ENCODE measurements around the gene GPBP1. TPM values are rescaled to one million over a fixed set of nuclear protein-coding genes. Genes with fewer than 3 reads are reported as not detected.

Gene GPBP1
- polyA plus RNA-seq, 3 donors, result 23.2 to 43.7 (median 30.9) TPM

DNA sequence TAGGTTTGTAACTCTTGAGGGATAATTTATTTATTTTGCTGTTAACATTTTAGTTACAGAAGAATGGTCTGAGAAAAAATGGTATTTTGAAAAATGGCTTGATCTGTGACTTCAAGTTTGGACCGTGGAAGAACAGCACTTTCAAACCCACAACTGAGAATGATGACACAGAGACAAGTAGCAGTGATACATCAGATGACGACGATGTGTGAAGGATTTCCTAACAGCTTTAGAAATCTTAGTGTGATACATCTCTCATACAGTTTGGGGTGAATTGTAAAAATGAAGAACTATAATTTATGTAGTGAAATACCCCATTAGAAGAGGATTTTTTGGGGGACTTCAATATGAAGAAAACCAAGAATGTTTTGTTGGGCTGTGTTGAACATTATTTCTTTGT lies 88.7 kb downstream of the GPBP1 start:
- Histone ChIP-seq H3K9me3 (replicated peaks in 1 of 2; ENCODE audit: control insufficient read depth in 1 of 2, insufficient read depth in 1 of 2, low read length in 2 of 2) (no peaks in the 10 kb centered on the region), H3K9ac (ENCODE audit: insufficient read depth, low read length, poor library complexity, severe bottlenecking) (no peak overlapping the region), H2AFZ (ENCODE audit: insufficient read depth, low read depth, low read length, poor library complexity, severe bottlenecking) (no peak overlapping the region), H4K20me1 (ENCODE audit: insufficient read depth, low read length) (peaks cover 29% of the 10 kb centered on the region), H3K4me2 (replicated peaks; ENCODE audit: extremely low read depth, low read length, poor library complexity, severe bottlenecking) (no peak overlapping the region), H3K79me2 (ENCODE audit: insufficient read depth, low read length) (no peaks in the 10 kb centered on the region), H3K36me3 (replicated peaks in 1 of 2; ENCODE audit: control insufficient read depth in 1 of 2, insufficient read depth in 2 of 2, low read length in 2 of 2) (peaks cover 66 to 72% of the 10 kb centered on the region in 2 donors), H3K4me1 (ENCODE audit: control insufficient read depth in 1 of 2, insufficient read depth in 2 of 2, low read length in 2 of 2) (no peaks in the 10 kb centered on the region), H3K27ac (ENCODE audit: low read depth in 1 of 2, low read length in 2 of 2) (no peak overlapping the region), H3K27me3 (ENCODE audit: control insufficient read depth in 2 of 2, insufficient read depth in 2 of 2, low read length in 2 of 2) (no peaks in the 10 kb centered on the region), H3K4me3 (replicated peaks in 1 of 3; ENCODE audit: low read depth in 2 of 3, low read length in 3 of 3) (no peak overlapping the region)
- Mint-ChIP-seq H3K4me1 (peaks cover 2% of the 10 kb centered on the region), H3K9me3 (no peaks in the 10 kb centered on the region), H3K4me3 (no peak overlapping the region), H3K27me3 (ENCODE audit: low read depth in 3 of 3) (no peaks in the 10 kb centered on the region), H3K36me3 (peaks cover 58 to 62% of the 10 kb centered on the region in 2 donors), H3K27ac (no peak overlapping the region)
- TF ChIP-seq, protein P1, sequence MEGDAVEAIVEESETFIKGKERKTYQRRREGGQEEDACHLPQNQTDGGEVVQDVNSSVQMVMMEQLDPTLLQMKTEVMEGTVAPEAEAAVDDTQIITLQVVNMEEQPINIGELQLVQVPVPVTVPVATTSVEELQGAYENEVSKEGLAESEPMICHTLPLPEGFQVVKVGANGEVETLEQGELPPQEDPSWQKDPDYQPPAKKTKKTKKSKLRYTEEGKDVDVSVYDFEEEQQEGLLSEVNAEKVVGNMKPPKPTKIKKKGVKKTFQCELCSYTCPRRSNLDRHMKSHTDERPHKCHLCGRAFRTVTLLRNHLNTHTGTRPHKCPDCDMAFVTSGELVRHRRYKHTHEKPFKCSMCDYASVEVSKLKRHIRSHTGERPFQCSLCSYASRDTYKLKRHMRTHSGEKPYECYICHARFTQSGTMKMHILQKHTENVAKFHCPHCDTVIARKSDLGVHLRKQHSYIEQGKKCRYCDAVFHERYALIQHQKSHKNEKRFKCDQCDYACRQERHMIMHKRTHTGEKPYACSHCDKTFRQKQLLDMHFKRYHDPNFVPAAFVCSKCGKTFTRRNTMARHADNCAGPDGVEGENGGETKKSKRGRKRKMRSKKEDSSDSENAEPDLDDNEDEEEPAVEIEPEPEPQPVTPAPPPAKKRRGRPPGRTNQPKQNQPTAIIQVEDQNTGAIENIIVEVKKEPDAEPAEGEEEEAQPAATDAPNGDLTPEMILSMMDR (IDR thresholded peaks at IDR 0.05), result no peak
- intact Hi-C loops (cut with micrococcal nuclease), result no loop called here
- WGBS (ENCODE audit: insufficient coverage), result no CpG with 5 or more reads among the region's 3 CpGs
- DNase-seq, result no peak

- Mint-ChIP-seq H3K27ac (no peak overlapping the region), H3K4me1 (no peaks in the 10 kb centered on the region), H3K27me3 (ENCODE audit: low read depth in 3 of 3) (peaks cover 0 to 2% (median 0%) of the 10 kb centered on the region in 3 donors), H3K4me3 (no peak overlapping the region), H3K36me3 (peaks cover 13 to 14% of the 10 kb centered on the region in 2 donors), H3K9me3 (no peaks in the 10 kb centered on the region)
- Histone ChIP-seq H3K27me3 (ENCODE audit: control insufficient read depth in 2 of 2, insufficient read depth in 2 of 2, low read length in 2 of 2) (peaks cover 0 to 2% of the 10 kb centered on the region in 2 donors), H2AFZ (ENCODE audit: insufficient read depth, low read depth, low read length, poor library complexity, severe bottlenecking) (no peak overlapping the region), H4K20me1 (ENCODE audit: insufficient read depth, low read length) (peaks cover 4% of the 10 kb centered on the region), H3K36me3 (replicated peaks in 1 of 2; ENCODE audit: control insufficient read depth in 1 of 2, insufficient read depth in 2 of 2, low read length in 2 of 2) (peaks cover 16 to 20% of the 10 kb centered on the region in 2 donors), H3K4me3 (replicated peaks in 1 of 3; ENCODE audit: low read depth in 2 of 3, low read length in 3 of 3) (no peak overlapping the region), H3K4me1 (ENCODE audit: control insufficient read depth in 1 of 2, insufficient read depth in 2 of 2, low read length in 2 of 2) (no peaks in the 10 kb centered on the region), H3K79me2 (ENCODE audit: insufficient read depth, low read length) (no peaks in the 10 kb centered on the region), H3K27ac (ENCODE audit: low read depth in 1 of 2, low read length in 2 of 2) (no peak overlapping the region), H3K9ac (ENCODE audit: insufficient read depth, low read length, poor library complexity, severe bottlenecking) (no peak overlapping the region), H3K9me3 (replicated peaks in 1 of 2; ENCODE audit: control insufficient read depth in 1 of 2, insufficient read depth in 1 of 2, low read length in 2 of 2) (no peaks in the 10 kb centered on the region), H3K4me2 (replicated peaks; ENCODE audit: extremely low read depth, low read length, poor library complexity, severe bottlenecking) (no peak overlapping the region)
- TF ChIP-seq, protein P1 (IDR thresholded peaks at IDR 0.05), result no peak
- 100% methylated on average over 1 of the region's 2 CpGs for WGBS (ENCODE audit: insufficient coverage)
- intact Hi-C loops (cut with micrococcal nuclease), result no loop called here
- no peak for DNase-seq
These were observed 93.9 kb downstream of the GPBP1 start for GRCh38 chr5:57267805-57268204.

Data from CD14-positive monocyte (primary cell).